GM12801 (cell line): ENCODE results near the gene UTS2B.

ENCODE experiments used
- CTCF ChIP-seq: IDR thresholded peaks from one replicate; pipeline ENCODE4 v1.5.1; 2011; ENCODE audit warnings: control low read depth; ENCODE audit not compliant: insufficient read length; ENCODE audit errors: extremely low read depth

The UTS2B gene

GRCh38 chr3:191235331-191236314 lies 94.7 kb downstream of the UTS2B start:
- TF ChIP-seq CTCF: no peak

GRCh38 chr3:191234216-191234615 lies 96.1 kb downstream of the UTS2B start:
- TF ChIP-seq CTCF: no peak

- no peak for TF ChIP-seq CTCF
These were observed 102.8 kb downstream of the UTS2B start for GRCh38 chr3:191227541-191227940.

GRCh38 chr3:191221638-191222037 lies 108.7 kb downstream of the UTS2B start:
- no peak for TF ChIP-seq CTCF

GRCh38 chr3:191220908-191221307 lies 109.4 kb downstream of the UTS2B start:
- TF ChIP-seq CTCF: no peak

- TF ChIP-seq CTCF: no peak
These were observed 113.0 kb downstream of the UTS2B start for GRCh38 chr3:191217301-191217700.
